ENCODE data around the gene ESRRG.
"Not testable (repeated sequence)": the region's sequence is repeated elsewhere in the genome, so short reads cannot be mapped to it uniquely, and the experiment has no call there.

The ESRRG gene

GRCh38 chr1:216704065-216704464 is 19.2 kb downstream of the ESRRG start:
- not testable (repeated sequence) for DNase-seq (ENCODE audit: low spot score)

DNA sequence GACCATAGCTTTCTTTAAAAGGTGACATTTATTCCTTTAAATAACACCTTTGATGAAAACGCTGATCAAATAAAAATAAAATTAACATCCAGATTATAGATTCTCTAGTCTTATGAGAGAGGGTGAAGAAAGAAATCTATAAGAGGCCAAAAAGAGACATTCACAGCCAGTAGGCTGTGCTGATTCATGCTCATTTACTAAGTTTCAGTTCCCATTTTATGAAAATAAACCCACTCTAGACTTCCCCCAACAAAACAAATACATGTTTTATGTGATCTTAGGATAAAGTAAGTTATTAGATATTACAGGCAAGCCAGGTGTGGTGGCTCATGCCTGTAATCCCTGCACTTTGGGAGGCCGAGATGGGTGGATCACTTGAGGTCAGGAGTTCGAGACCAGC is 21.1 kb downstream of the ESRRG start:
- DNase-seq (ENCODE audit: low spot score): no peak

DNA sequence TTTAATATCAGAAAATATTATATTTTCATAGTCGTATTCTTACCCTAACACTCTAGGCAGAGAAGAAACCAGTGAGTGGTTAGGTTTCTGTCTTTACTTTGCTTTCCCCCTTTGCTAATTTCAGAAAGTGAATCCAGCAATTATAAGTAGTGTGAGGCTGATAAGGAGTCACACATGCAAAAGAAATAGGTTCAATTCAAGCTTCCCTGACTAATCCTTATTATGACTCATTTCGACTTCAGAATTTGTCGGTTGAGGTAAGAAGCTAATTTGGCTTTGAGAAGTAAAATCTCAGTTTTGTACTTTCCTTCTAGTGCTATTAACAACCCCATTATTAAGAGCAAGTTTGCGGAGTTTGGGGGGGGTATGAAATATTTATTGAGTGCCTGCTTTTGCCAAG is 22.4 kb downstream of the ESRRG start:
- no peak for DNase-seq (ENCODE audit: low spot score)

DNA sequence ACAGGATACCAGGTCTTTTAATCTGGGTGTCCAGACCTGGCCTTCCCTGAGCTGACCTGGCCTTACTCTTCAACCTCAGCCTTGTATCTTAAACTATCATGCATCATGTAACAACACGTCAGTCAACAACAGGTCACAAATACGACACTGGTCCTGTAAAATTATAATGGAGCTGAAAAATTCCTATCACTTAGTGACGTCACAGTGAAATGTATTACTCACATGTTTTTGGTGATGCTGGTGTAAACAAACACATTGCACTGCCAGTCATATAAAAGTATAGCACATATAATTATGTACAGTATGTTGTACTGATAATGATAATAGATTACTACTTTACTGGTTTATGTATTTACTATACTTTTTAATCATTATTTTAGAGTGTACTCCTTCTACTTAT is 31.5 kb downstream of the ESRRG start:
- no peak for DNase-seq (ENCODE audit: low spot score)

- no peak for DNase-seq (ENCODE audit: low spot score)
Observed at GRCh38 chr1:216690603-216691002, 32.6 kb downstream of the ESRRG start.

- no peak for DNase-seq (ENCODE audit: low spot score)
Observed at GRCh38 chr1:216688127-216688657, 35.0 kb downstream of the ESRRG start.

DNA sequence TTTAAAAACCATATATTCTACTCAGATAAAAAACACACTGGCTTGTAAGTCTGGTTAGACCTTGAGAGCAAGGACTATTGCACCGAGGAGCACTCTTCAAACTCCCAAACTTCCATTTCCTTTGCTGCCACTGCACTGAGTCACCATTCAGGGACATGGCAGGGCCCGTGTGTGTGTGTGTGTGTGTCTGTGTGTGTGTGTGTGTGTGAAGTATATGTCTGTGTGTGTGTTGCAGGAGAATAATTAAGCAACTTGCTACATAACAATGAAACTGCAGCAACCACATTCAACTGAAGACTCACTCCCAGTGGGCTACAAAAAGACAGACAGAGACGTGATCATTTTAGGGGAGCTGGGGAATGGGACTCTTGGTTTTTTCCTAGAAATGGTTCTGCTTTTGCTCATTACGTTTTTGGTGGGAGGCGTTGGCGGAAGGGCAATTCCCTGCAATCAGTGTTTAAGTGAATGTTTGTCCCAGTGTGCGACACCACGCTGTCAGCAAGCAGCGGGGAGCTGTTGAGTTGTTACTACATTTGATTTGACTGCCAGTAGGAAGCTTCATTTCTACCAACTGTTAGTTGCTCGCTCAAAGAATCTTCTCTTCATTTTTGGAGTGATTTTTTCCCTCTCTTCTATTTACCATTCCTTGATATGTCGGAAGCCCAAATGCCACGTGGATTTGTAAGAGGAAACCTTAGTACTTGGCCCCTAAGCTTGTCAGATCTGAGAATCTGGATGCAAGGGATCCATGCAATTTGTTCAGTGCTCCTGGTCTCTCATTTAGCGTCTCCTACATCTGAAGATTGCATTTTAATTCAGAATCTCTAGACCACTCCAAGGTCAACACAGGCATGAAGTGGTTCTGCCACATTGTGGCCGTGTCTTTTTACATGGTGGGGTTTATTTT is 36.1 kb downstream of the ESRRG start:
- no peak for DNase-seq (ENCODE audit: low spot score)

DNA sequence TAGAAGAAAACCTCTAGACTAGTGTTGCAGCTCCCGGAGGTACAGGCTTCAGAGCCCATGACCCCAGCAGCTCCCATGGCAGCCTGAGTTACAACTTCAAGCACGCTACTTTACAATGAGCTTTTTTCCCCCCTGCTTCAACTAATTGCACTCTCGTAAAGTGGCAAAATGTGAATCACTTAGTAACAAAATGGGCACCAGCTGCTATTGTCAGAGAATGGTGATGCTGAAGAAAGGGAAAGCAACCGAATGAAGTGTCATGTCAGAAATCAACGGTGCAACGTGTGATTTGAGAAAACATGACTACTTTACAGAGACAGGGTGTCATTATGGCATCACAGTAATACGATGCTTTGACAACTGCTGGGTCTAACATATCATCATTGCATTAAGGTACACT is 40.5 kb downstream of the ESRRG start:
- DNase-seq (ENCODE audit: low spot score): no peak

DNA sequence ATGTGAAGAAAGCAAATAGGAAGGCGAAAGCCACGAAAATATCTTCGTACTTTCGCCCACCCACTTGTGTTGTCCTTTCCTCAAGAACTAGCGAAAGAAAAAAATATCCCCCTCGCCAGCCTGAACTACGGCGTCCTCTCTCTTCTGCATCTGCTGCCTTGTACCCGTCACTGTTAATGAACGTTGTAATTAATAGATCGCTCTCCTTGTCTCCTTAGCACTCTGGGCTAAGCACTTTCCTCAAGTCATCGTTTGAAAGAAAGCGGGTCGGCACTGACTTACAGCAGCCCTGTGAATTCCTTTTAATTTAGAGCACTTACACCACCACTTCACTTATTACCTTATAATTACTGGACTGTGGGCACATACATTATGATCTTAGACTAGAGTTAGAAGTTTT is 44.1 kb downstream of the ESRRG start:
- no peak for DNase-seq (ENCODE audit: low spot score)

DNA sequence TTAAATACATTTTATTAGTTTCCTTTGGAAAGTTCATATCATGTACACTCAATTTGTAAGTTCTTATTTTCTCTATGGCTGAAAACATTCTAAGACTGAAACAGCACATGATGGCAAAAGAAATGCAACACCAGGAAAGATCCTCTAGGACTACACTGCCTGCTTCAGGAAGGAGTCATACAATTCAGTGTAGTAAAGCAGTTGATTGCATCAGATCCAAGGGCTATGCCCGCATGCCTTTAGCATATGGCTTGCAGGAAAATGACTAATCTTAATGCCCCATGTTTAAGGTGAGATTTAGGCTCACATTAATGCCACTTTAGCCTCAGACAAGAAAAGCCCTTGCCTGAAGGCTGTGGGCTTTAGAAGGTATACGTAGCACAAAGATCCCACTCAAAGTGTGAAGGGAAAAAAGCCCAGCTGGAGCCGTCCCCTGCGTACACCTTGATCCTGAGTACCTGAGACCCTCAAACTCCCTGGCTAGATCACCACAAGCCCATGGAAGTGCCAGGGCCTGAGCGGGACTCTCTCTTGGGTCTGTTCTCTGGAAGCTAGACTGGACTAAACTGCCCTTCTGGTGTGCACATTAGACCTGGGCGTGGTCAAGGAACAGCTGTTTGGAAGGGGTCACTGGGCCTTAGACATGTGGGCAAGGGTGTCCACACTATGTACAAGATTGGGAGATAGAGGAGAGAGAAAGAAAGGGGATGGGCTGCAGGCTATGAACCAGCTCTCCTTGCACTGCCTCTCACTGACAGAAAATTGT is 52.9 kb downstream of the ESRRG start:
- no peak for DNase-seq (ENCODE audit: low spot score)

GRCh38 chr1:216666441-216666840 is 56.8 kb downstream of the ESRRG start:
- no peak for DNase-seq (ENCODE audit: low spot score)

GRCh38 chr1:216665856-216666255 is 57.4 kb downstream of the ESRRG start:
- DNase-seq (ENCODE audit: low spot score): no peak

DNA sequence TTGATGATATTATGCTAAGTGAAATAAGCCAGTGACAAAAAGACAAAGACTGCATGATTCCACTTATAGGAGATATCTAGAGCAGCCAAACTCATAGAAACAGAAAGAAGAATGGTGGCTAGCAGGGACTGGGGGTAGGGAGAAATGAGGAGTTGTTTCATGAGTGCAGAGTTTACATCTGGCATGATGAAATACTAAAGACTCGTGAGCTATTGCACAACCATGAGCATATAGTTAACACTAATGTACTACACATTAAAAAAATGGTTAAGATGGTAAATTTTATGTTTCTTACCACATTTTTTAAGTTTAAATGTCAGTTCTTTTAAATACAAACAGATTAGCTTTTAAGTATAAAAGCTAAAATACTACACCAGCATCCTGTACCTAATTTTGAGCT is 57.8 kb downstream of the ESRRG start:
- DNase-seq (ENCODE audit: low spot score): no peak

DNA sequence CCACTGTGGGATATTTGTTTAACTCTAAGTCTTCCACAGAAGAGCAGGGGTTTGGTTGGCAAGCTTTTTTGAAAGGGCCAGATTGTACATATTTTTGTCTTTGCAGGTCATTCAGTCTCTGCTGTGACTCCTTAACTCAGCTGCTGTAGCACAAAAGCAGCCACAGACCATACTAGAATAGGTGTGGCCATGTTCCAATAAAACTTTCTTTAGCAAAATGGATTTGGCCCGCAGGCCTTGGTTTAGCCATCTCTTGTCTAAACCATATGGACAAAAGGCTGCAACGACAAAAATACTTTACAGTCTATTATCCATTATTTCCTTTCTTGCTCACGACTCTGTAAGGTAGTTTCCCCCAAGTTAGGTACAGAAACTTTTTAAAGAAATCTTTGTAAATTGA is 60.5 kb downstream of the ESRRG start:
- DNase-seq (ENCODE audit: low spot score): no peak

DNA sequence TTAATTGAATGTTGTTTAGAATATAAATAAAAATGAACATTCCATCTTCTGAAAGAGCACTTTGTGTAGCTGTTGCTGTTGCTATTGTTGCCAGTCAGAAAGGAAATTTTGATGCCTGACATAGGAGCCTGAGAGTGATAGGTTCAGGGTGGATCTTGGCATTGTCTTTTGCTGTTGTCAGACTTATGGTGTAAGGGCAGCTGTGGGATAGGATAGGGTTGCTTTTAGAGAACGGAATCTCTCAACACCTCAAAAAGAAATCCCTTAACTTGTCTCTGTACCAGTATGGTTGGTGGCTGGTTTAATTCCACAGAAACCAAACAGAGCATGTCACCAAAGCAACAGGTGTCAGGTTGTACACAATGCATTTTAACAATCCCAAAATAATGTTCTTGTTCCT is 62.7 kb downstream of the ESRRG start:
- no peak for DNase-seq (ENCODE audit: low spot score)

DNA sequence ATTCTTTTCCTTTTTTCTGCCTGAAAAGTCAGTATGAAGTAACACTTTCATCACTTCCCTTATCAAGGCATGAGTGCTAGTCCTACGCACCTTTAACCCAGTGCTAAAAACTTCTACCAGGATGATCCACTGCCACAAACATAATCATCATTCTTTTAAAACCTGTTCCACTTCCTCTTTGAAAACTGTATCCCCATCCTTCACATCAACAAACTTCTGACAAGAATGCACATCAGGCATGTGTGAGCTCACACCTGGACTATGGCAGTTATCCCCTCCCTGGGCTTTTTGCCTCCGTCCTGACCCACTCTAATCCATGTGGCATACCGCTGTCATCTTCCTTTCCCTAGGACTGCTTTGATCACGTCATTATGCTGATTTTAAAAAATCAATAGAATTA is 70.2 kb downstream of the ESRRG start:
- no peak for DNase-seq (ENCODE audit: low spot score)

GRCh38 chr1:216651826-216652418 is 71.3 kb downstream of the ESRRG start:
- no peak for DNase-seq (ENCODE audit: low spot score)

- DNase-seq (ENCODE audit: low spot score): no peak
Observed at GRCh38 chr1:216643176-216643575, 80.1 kb downstream of the ESRRG start.

- no peak for DNase-seq (ENCODE audit: low spot score)
Observed at GRCh38 chr1:216641669-216642460, 81.4 kb downstream of the ESRRG start.

GRCh38 chr1:216640100-216640499 is 83.1 kb downstream of the ESRRG start:
- no peak for DNase-seq (ENCODE audit: low spot score)

DNA sequence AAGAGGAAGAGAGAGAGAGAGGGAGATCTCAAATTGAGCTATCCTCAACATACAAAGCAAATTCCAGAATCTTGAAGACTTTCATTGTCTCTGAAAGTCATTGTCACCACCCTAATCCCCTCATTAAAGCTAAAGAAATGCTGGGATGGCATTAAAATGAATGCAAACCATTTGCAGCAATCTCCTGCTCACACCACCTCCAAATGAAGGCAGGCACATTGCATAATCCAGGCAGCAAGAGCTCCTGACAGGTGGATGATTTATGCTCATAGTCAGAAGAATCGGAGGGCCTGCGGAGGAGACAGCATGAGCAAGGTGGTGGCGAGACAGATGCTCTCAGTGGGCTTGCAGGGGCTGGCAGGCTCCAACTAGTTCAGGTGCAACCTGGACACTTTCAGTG is 90.2 kb downstream of the ESRRG start:
- no peak for DNase-seq (ENCODE audit: low spot score)

DNA sequence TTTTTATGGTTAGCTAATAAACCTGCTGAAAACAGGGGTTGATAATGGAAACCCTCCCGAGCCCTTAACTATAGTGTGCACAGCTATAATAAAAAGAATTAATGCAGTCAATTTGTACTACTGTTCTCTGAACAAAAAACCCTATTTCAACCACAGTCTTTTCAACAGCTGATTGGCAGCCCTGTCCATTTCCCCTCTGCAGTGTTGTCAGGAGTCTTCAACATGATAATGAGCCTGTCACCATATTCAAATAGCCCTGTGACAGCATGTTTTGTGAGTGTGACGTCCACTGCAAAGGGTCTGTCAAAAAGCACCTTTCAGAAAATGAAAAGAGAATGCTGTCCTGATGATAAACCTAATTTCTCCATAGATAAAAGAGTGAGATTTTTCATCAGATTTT is 92.7 kb downstream of the ESRRG start:
- DNase-seq (ENCODE audit: low spot score): no peak

Measured in hematopoietic multipotent progenitor cell treated with erythropoietin and hydrocortisone succinate and interleukin-3 and kit ligand, for 17 days (in vitro differentiated cells).